HTERT RPE-1 (cell line): Measurements from ENCODE around the gene ATP10A.

ENCODE experiments used
- in situ Hi-C: fragments of 300-500 bp; cut with MboI; formaldehyde crosslinking; loops from 4 replicates; pipeline ENCODE4 v1.14.3; 2020; ENCODE audit warnings: low sequenced_read_pairs

The ATP10A gene

GRCh38 chr15:25727116-25727515 is 136.0 kb downstream of the ATP10A start:
- in situ Hi-C loops = no loop called here

- in situ Hi-C loops = no loop called here
Measured at GRCh38 chr15:25725758-25726157, 137.4 kb downstream of the ATP10A start.

- in situ Hi-C loops = no loop called here
Measured at GRCh38 chr15:25724899-25725298, 138.2 kb downstream of the ATP10A start.

- in situ Hi-C loops = no loop called here
Measured at GRCh38 chr15:25721605-25721955, 141.5 kb downstream of the ATP10A start.

- in situ Hi-C loops = no loop called here
Measured at GRCh38 chr15:25719101-25719985, 143.8 kb downstream of the ATP10A start.

GRCh38 chr15:25718597-25718996 is 144.5 kb downstream of the ATP10A start:
- in situ Hi-C loops = no loop called here

- in situ Hi-C loops = no loop called here
Measured at GRCh38 chr15:25718169-25718536, 145.0 kb downstream of the ATP10A start.

GRCh38 chr15:25717457-25718168 is 145.5 kb downstream of the ATP10A start:
- in situ Hi-C loops = no loop called here

- in situ Hi-C loops = no loop called here
Measured at GRCh38 chr15:25717127-25717456, 146.0 kb downstream of the ATP10A start.

GRCh38 chr15:25716414-25717126 is 146.6 kb downstream of the ATP10A start:
- in situ Hi-C loops = no loop called here

GRCh38 chr15:25715536-25716413 is 147.4 kb downstream of the ATP10A start:
- in situ Hi-C loops = no loop called here

- in situ Hi-C loops = no loop called here
Measured at GRCh38 chr15:25714538-25714840, 148.6 kb downstream of the ATP10A start.

- in situ Hi-C loops = no loop called here
Measured at GRCh38 chr15:25713736-25714537, 149.2 kb downstream of the ATP10A start.

- in situ Hi-C loops = no loop called here
Measured at GRCh38 chr15:25712961-25713355, 150.2 kb downstream of the ATP10A start.

- in situ Hi-C loops = no loop called here
Measured at GRCh38 chr15:25712192-25712960, 150.8 kb downstream of the ATP10A start.

- in situ Hi-C loops = no loop called here
Measured at GRCh38 chr15:25711691-25712090, 151.4 kb downstream of the ATP10A start.

- in situ Hi-C loops = no loop called here
Measured at GRCh38 chr15:25711164-25711563, 152.0 kb downstream of the ATP10A start.

GRCh38 chr15:25710184-25710583 is 152.9 kb downstream of the ATP10A start:
- in situ Hi-C loops = no loop called here

- in situ Hi-C loops = no loop called here
Measured at GRCh38 chr15:25709437-25710159, 153.5 kb downstream of the ATP10A start.
